Renal cortex interstitium (tissue), 11 donors: ENCODE measurements around the gene PLIN5. TPM values are rescaled to one million over a fixed set of nuclear protein-coding genes. Genes with fewer than 3 reads are reported as not detected.
A peak's percentile ranks its signal among the peaks of the same experiment; 100 is the strongest.
"Not testable (repeated sequence)": the region's sequence is repeated elsewhere in the genome, so short reads cannot be mapped to it uniquely, and the experiment has no call there.

ENCODE experiments used
- DNase-seq, 11 donors: peaks; one replicate each; pipeline ENCODE4 v3.0.0-alpha.2; 2013; ENCODE audit warnings: low read depth in 9 of 11, low spot score in 4 of 11; ENCODE audit errors: extremely low read depth in 1 of 11
- polyA plus RNA-seq, 3 donors: library from polyadenylated mRNA; unstranded; fragments of 120-200 nt; gene quantifications; one replicate each; pipeline ENCODE4 v1.2.1, GENCODE V29; 2013; ENCODE audit not compliant: insufficient read length in 3 of 3

PLIN5 gene
- polyA plus RNA-seq, 3 donors: 2.1 to 8.2 (median 3.9) TPM

DNA sequence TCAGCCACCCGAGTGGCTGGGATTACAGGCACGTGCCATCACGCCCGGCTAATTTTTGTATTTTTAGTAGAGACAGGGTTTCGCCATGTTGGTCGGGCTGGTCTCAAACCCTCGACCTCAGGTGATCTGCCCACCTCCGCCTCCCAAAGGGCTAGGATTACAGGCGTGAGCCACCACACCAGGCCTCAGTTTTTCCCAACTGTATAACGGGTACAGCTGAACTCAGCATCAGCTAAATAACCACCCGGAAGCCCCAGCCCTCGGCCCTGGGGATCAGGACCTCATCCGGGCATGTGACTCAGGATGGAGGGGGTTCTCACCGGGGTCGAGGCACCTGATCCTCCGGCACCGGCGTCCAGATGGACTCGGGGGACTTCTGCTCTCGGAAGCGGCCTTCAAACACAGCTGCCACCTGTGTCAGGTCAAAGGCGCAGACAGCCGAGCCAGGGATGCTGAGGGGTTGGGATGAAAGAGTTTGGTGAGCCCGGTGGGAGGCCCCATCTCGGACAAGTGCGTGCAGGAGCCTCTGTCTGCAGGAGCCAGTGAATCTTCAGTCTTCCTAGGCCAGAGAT lies 15.5 kb upstream of the PLIN5 start:
- no peak for DNase-seq

DNA sequence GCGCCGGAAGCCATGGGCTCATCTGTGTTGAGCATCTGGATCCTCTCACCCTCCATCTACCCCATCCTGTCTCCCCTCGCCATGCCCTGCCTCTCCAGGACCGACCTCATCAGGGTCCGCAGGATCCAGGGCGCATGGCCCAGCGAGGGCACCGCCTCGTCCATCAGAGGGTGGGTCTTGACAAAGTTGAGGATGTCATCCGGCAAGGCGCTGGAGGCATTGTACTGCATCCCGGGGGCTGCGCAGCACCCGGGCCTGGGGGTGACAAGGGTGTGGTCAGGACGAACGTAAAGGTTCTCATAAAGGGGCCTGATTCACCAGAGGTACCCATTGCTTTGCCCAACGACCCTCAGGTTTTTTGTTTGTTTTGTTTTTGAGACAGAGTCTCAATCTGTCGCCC lies 15.0 kb upstream of the PLIN5 start:
- no peak for DNase-seq

DNA sequence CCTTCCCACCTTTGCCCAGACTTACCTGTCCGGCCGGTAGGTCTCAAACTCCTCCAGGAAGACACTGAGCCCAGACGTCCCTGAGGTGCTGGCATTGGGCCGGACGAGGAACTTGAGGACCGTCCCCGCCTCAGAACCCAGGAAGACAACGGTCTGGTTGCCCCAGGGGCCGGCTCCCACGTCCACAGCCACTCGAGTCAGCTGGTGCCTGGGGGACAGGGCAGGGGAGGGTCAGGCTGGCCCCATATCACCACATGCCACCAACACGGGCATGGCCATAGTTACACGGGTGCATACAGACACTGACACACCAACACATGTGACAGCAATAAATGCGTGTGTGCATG lies 13.2 kb upstream of the PLIN5 start:
- DNase-seq: no peak

DNA sequence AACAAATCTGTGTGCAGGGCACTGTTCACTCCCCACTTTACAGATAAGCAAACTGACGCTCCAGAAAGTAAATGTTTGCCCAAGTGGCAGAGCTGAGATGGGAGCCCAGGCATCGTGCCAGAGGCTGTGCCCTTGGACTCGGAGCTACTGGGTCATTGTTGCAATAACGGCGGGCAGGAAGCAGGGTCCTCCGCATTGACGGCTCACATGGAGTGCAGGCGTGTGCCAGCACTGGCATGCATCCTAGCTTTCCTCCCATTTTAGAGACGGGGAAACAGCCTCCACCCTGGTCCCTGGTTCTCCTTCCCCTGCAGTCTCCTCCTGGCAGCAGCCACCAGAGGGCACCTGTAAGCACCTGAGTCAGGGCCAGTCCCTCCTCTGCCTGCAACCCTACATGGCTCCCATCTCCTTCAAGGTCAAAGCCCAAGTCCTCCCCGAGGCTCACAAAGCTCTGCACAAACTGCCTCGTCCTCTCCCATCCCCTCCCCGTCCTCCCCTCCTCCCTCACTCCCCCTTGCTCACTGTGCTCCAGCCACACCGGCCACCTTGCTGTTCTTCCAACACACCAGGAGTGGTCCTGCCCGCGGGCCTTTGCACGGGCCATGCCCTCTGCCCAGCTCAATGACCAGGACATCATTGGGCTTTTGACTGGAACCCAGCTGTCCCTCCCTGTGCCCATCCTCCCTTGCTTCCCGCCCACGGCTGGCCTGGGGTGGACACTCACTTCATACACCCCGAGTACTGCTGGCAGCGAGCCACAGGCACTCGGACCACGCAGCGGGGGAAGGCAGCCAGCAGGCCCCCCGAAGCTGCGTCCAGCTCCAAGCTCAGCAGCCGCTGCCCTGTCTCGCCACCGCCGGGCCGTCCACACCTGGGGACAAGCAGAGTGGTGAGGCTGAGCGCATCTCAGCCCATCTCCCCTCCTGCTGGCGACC lies 12.5 kb upstream of the PLIN5 start:
- no peak for DNase-seq

DNA sequence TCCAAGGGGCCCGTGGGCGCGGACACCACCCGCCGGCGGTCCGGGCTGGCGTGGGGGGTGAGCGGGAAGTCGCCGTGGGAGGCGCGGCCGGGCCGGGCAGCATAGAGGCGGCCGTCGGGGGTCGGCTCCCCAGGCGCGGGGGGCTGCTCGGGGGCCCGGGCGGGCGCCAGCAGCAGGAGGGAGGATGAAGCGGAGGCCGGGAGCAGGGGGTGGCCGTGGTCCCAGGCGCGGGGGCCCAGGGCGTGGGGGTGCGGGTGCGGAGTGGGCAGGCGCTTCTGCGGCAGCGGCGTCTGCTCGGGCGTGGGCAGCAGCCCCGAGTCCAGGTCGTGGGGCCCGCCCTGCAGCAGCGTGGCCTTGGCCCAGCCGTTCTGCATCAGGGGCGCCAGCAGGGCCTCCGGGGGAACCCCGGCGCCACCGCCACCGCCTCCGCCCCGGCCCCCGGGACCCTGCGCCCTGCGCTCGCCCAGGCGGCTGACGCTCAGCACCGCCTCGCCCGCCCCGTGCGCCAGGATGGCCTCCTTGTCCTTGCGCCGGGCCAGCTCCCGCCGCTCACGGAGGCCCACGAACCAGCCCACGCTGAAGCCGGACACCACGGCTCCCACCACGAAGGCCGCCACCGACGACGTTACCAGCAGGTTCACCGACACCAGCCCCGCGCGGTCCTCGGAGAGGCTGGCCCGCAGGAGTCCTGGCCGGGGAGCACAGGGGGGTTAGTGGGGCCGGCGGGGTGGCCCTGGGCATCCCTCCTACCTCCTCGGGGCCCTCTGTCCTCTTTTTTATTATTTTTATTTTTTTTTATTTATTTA lies 9.0 kb upstream of the PLIN5 start:
- no peak for DNase-seq

DNA sequence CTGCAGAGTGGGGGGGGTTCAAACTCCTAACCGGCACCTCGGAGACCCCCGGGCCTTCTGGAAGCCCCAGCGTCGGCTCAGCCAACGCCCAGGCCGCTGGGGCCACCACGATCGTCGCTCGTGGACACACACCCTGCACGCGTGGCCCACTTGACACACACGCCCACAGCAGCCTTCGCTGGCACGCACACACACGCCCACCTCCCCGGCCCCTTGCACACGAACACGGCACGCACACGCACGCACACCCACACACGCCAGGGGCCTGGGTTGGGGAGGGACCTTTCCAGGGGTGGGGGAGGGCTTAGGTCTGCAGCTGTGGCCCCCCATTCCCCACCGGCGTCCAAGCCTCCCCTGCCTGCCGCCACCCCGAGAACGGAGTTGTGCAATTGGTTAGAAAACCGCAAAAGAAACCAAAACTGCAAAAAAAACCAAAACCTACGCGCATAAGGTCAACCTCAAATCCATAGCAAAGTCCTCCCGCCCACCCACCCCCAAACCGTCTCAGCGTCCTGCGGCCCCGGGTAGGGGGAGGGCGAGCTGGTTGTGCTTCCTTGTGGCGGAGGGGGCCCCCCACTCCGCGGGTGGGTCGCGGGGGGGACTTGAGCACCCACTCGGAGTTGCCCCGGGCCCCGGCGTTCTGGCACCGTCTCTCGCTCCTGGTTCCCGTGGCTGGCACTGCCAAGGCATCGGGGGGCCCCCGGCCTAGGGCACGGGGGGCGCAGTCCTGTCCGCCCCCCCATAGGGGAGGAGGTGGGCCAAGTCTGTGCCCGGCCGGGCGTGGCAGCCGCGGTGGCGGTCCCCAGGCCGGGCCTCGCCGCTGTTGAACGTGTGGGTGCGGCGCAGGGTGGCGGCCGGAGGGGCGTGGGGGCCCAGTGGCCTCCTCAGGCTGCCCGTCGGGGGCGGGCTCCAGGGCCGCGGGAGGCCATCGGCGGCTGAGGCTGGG lies 8.1 kb upstream of the PLIN5 start:
- DNase-seq: no peak

DNA sequence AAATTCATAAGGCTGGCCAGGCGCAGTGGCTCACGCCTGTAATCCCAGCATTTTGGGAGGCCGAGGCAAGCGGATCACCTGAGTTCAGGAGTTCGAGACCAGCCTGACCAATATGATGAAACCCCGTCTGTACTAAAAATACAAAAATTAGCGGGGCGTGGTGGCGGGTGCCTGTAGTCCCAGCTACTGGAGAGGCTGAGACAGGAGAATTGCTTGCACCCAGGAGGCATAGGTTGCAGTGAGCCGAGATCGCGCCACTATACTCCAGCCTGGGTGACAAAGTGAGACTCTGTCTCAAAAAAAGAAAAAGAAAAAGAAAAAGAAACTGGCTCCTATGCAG lies 6.8 kb upstream of the PLIN5 start:
- DNase-seq: not testable (repeated sequence)

DNA sequence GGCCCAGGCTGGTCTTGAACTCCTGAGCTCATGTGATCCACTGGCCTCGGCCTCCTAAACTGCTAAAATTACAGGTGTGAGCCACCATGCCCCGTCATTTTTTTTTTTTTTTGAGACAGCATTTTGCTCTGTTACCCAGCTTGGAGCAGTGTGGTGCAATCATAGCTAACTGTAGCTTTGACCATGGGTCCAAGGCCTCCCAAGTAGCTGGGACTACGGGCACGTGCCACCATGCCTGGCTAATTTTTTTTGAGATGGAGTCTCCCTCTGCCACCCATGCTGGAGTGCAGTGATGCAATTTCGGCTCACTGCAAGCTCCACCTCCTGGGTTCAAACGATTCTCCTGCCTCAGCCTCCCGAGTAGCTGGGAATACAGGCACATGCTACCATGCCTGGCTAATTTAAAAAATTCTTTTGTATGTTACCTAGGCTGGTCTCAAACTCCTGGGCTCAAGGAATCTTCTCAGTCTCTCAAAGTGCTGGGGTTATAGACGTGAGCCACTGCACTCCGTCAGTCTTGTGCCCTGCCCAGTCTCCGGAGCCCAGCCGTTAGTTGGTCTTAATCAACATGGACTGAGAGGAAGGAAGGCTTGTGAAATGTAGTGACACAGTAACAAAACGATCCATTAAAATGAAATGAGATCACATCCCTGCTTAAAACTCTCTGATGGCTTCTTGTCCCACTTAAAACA lies 6.2 kb upstream of the PLIN5 start:
- DNase-seq: no peak

DNA sequence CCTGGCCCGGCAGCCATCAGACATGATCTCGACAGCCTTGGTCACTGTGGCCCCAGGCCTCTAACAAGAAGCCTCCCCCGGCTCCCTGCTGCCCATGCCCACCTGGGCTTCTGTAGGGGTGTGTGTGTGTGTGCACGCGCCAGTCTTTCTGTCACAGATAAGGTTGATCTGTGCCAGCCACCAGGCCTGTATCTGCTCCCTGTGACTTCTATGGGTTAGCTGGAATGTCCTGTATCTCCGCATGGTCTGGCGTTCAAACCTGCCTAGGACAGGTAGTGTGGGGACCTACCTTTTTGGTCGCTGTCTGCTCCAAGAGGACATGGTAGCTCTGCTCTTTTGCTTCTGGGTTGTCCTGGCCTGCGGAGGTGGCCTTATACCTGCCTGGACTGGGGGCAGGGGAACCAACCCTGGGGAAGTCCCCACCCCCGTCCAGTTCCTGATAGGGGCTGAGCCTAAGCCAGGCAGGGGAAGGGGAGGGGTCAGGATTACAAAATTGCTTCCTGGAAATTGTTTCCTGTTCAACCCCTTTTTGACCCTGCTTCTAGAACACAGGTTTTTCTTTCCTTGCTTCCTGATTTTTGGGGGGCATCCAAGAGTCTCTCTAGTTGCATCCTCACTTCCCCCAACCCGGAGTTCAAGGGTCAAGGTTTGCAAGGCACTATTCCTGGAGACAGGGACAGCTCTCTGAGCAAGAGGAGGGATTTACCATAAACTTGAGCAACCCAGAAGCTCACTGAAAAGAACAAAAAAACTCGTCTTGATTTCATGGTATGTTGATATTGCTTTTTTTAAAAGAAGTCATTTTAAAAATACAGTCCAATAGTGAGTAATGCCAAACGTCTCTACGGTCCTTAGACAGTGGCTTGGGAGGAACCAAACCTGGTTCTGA lies 4.9 kb upstream of the PLIN5 start, which contains the start of gene LRG1:
Gene LRG1, minus strand, starts transcription at position 344 of the 889 bp plus-strand sequence. Its CDS starts 23 bp downstream, at position 321.
- peak in 1 of 11 donors; percentile 17 for DNase-seq

DNA sequence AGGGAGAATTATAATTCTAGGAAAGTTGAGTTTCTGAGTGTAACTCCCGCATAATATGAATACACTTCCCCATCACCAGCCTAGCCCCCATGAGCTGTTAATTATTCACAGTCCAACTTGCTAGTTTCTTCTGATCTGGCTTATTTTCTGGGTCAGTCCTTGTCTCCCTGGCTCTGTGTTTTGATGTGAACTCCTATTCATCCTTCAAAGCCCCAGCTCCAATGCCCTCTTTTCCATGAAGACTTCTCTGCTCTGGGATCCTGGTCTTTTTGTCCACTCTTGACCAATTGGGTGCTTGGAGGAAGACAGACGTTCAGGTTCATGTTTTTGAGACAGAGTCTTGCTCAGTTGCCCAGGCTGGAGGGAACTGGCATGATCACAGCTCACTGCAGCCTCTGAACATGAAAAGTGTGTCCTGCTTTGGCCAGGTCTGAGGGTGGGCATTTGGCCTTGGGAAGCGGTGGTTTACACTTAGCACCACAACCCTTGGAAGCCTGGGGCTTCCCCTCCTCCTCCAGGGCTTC lies 4.2 kb upstream of the PLIN5 start:
- no peak for DNase-seq

DNA sequence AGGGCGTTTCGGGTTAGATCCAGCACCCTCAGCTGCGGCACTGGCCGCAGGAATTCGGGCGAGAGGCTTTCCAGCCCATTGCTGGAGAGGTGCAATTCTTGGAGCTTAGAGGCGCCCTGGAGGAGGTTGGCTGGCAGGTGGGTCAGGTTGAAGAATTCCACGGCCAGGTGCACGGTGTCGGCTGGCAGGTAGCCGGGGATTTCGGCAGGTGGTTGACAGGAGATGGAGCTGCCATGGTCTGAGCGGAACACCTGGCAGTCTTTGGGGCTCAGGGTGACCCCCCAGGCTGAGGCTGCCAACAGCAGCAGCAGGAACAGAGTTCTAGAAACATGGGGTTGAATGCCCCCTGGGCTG lies 3.6 kb upstream of the PLIN5 start:
- no peak for DNase-seq

DNA sequence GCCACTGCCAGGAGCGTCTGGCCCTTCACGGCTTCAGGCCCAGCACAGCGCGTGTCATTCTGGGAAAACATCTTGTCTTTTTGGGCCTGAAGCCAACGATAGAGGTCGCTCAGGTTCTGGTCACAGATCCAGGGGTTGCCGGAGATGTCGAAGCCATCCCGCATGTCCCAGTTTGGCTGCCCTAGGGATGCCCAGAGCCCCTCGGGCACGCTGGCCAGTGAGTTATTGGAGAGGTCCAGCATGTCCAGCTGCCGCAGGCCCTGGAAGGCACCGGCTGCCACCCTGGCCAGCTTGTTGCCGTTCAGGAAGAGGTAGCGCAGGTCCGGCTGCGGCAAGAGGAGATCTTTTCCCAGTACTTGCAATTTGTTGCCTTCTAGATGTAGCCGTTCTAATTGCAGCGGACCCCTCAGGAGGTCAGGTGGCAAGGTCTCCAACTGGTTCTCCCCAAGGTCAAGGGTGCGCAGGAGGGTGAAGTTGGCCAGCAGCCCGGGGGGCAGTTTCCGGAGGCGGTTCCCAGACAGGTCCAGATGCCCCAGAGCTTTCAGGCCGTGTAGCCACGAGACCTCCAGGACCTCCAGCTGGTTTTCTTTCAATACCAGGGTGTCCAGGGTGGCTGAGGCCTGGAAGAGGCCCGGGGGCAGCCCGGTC lies 3.1 kb upstream of the PLIN5 start:
- DNase-seq: no peak

DNA sequence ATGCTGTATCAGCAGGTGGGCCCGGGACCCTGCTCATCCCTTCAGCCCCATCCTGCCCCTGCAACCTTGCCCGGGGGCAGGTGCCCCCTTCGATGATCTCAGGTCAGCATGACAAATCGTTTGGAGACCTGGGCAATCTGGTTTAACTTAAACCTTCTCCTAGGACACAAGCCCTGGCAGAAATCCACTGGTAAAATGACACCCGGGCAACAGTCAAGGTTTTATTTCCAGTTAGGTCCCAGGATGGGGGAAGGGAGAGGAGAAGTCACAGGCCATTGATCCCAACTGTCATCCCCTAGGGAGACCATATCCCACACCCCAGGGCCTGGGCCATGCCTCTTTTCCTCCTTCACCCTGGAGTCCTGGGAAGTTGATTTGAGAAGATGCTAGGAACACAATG lies 1.8 kb upstream of the PLIN5 start:
- no peak for DNase-seq

DNA sequence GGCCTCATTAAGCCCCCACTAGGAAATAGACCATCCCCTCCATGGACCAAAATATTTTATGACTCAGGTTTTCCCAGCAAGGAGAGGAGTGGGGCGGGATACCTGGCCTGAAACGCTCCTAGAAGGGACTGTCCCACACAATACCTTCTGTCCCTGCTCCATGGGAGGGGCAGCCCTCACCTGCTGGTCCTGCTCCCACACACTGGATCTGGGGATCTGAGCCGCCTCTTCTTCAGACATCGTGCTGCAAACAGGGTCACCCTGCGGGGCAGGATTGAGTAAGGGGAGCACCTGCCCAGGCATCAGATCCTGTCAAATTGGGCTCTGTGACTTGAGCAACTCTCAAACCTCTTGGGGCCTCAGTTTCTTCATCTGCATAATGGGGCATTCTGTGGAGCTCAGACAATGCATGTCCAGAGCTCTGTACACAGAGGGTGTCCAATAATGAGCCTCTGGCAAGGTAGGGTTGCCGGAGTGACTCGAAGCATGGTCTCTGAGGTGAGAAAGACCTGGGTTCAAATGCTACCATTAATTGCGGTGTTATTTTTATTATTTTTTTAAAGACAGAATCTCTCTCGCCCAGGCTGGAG lies 1.1 kb downstream of the PLIN5 start:
- no peak for DNase-seq

DNA sequence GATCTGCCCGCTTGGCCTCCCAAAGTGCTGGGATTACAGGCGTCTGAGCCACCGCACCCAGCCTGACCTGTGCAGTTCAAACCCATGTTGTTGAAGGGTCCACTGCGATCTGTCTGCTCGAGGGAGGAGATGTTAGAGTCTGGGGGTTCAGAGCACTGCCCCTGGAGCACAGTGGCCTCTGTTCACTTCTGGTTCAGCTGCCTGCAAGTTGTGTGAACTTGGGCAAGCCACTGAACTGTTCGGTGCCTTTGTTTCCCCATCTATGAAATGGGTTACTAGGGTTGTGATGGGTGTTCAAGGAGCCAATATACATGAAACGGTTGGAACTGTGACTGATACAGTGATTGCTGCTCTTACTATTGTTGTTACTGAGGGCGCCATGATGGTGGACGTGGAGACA lies 1.7 kb downstream of the PLIN5 start:
- DNase-seq: no peak

DNA sequence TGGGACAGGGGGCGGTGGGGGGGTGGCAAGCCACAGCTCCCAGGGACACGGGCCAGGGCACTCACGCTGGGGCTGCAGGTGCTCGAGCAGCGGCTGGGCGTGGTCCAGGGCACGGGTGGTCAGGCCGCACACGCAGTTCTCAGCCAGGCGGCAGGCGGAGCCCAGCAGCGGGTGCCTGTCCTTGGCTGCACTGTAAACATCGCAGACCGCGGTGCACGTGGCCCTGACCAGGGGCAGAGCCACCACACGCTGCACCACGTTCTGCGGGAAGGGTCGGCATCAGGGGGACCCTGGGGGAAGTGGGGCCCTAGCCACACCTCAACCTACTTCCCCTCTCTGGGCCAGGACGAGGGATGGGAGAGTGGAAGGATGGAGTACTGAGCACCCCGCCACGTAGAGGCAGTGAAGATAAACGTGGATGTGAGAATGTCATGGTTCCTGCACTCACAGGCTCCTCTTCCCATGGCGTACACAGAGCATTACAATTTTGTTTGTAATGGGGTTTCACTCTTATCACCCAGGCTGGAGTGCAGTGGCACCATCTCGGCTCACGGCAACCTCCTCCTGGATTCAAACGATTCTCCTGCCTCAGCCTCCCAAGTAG lies 3.4 kb downstream of the PLIN5 start:
- DNase-seq: no peak
